ENCODE results near the gene USH1G. TPM values are rescaled to one million over a fixed set of nuclear protein-coding genes. Genes with fewer than 3 reads are reported as not detected.
"Not testable (repeated sequence)": the region's sequence is repeated elsewhere in the genome, so short reads cannot be mapped to it uniquely, and the experiment has no call there.

The USH1G gene
- polyA plus RNA-seq, 3 donors: not detected

- H3K27me3 ChIP-seq (ENCODE audit: control insufficient read depth in 2 of 2, insufficient read depth in 2 of 2, low read length in 2 of 2): peaks cover 24 to 50% of the 10 kb centered on the region in 2 donors
- Mint-ChIP-seq H3K27ac (peak overlapping the region in 1 of 7 donors; percentile 50), H3K9me3 (peaks cover 0 to 13% (median 5%) of the 10 kb centered on the region in 7 donors), H3K27me3 (ENCODE audit: low read depth in 3 of 3) (peaks cover 46 to 66% (median 57%) of the 10 kb centered on the region in 3 donors), H3K4me1 (peaks cover 9% of the 10 kb centered on the region), H3K36me3 (peaks cover 0 to 6% of the 10 kb centered on the region in 2 donors), H3K4me3 (peak overlapping the region in 1 of 2 donors; percentile 71)
- H4K20me1 ChIP-seq (ENCODE audit: insufficient read depth, low read length): no peaks in the 10 kb centered on the region
- no peak overlapping the region for H3K4me2 ChIP-seq (replicated peaks; ENCODE audit: extremely low read depth, low read length, poor library complexity, severe bottlenecking)
- H3K4me3 ChIP-seq (replicated peaks in 1 of 3; ENCODE audit: low read depth in 2 of 3, low read length in 3 of 3): no peak overlapping the region
- H3K27ac ChIP-seq (ENCODE audit: low read depth in 1 of 2, low read length in 2 of 2): no peak overlapping the region
- no peaks in the 10 kb centered on the region for H3K79me2 ChIP-seq (ENCODE audit: insufficient read depth, low read length)
- H3K36me3 ChIP-seq (replicated peaks in 1 of 2; ENCODE audit: control insufficient read depth in 1 of 2, insufficient read depth in 2 of 2, low read length in 2 of 2): no peaks in the 10 kb centered on the region
- no peak for TF ChIP-seq CTCF (IDR thresholded peaks at IDR 0.05)
- intact Hi-C loops (cut with micrococcal nuclease): no loop called here
- H2AFZ ChIP-seq (ENCODE audit: insufficient read depth, low read depth, low read length, poor library complexity, severe bottlenecking): no peak overlapping the region
- H3K4me1 ChIP-seq (ENCODE audit: control insufficient read depth in 1 of 2, insufficient read depth in 2 of 2, low read length in 2 of 2): peaks cover 12 to 17% of the 10 kb centered on the region in 2 donors
- no peak overlapping the region for H3K9ac ChIP-seq (ENCODE audit: insufficient read depth, low read length, poor library complexity, severe bottlenecking)
- 88% methylated on average over 3 of the region's 3 CpGs for WGBS (ENCODE audit: insufficient coverage)
- peaks cover 0 to 6% of the 10 kb centered on the region in 2 donors for H3K9me3 ChIP-seq (replicated peaks in 1 of 2; ENCODE audit: control insufficient read depth in 1 of 2, insufficient read depth in 1 of 2, low read length in 2 of 2)
- no peak for DNase-seq
These were observed 47.3 kb upstream of the USH1G start for GRCh38 chr17:74970395-74970794.

GRCh38 chr17:74969501-74969900, 46.4 kb upstream of the USH1G start:
- 100% methylated on average over 1 of the region's 5 CpGs for WGBS (ENCODE audit: insufficient coverage)
- not testable (repeated sequence) for H3K4me3 ChIP-seq (replicated peaks in 1 of 3; ENCODE audit: low read depth in 2 of 3, low read length in 3 of 3); H3K79me2 ChIP-seq (ENCODE audit: insufficient read depth, low read length); H3K36me3 Mint-ChIP-seq; H2AFZ ChIP-seq (ENCODE audit: insufficient read depth, low read depth, low read length, poor library complexity, severe bottlenecking); H3K9me3 ChIP-seq (replicated peaks in 1 of 2; ENCODE audit: control insufficient read depth in 1 of 2, insufficient read depth in 1 of 2, low read length in 2 of 2); H3K36me3 ChIP-seq (replicated peaks in 1 of 2; ENCODE audit: control insufficient read depth in 1 of 2, insufficient read depth in 2 of 2, low read length in 2 of 2); H3K27ac ChIP-seq (ENCODE audit: low read depth in 1 of 2, low read length in 2 of 2); DNase-seq; H4K20me1 ChIP-seq (ENCODE audit: insufficient read depth, low read length); H3K4me1 Mint-ChIP-seq; H3K27ac Mint-ChIP-seq; H3K4me3 Mint-ChIP-seq; H3K4me2 ChIP-seq (replicated peaks; ENCODE audit: extremely low read depth, low read length, poor library complexity, severe bottlenecking); H3K9ac ChIP-seq (ENCODE audit: insufficient read depth, low read length, poor library complexity, severe bottlenecking)
- Histone ChIP-seq H3K27me3 (ENCODE audit: control insufficient read depth in 2 of 2, insufficient read depth in 2 of 2, low read length in 2 of 2) (peaks cover 21 to 45% of the 10 kb centered on the region in 2 donors), H3K4me1 (ENCODE audit: control insufficient read depth in 1 of 2, insufficient read depth in 2 of 2, low read length in 2 of 2) (peaks cover 12 to 17% of the 10 kb centered on the region in 2 donors)
- intact Hi-C loops (cut with micrococcal nuclease): loop anchor here in 1 of 2 donors (10.0 kb wide), 1 partner anchor 205 kb away; no protein-coding TSS in a partner anchor
- Mint-ChIP-seq H3K27me3 (ENCODE audit: low read depth in 3 of 3) (peaks cover 40 to 64% (median 48%) of the 10 kb centered on the region in 3 donors), H3K9me3 (peaks cover 0 to 13% (median 5%) of the 10 kb centered on the region in 7 donors)
